IPS-15b (cell line): Measurements from ENCODE around the gene USP17L21.
"Not testable (repeated sequence)": the region's sequence is repeated elsewhere in the genome, so short reads cannot be mapped to it uniquely, and the experiment has no call there.

Source experiments
- H3K27me3 ChIP-seq: one replicate; pipeline ENCODE4 v1.6.1; 2013; ENCODE audit warnings: low read length; ENCODE audit not compliant: control insufficient read depth, insufficient read depth
- H3K36me3 ChIP-seq: one replicate; pipeline ENCODE4 v1.6.1; 2013; ENCODE audit warnings: low read length; ENCODE audit not compliant: control insufficient read depth, insufficient read depth
- H3K4me1 ChIP-seq: one replicate; pipeline ENCODE4 v1.6.1; 2013; ENCODE audit warnings: mild to moderate bottlenecking, low read length; ENCODE audit not compliant: control insufficient read depth, insufficient read depth
- H3K4me3 ChIP-seq: one replicate; pipeline ENCODE4 v1.5.1; 2013; ENCODE audit warnings: low read depth, low read length
- H3K9ac ChIP-seq: one replicate; pipeline ENCODE4 v1.6.1; 2013; ENCODE audit warnings: low read depth, mild to moderate bottlenecking, low read length
- H3K9me3 ChIP-seq: one replicate; pipeline ENCODE4 v1.6.1; 2013; ENCODE audit warnings: mild to moderate bottlenecking, low read length; ENCODE audit not compliant: control insufficient read depth, insufficient read depth

Gene USP17L21

GRCh38 chr4:9262572-9262971, at the start of gene USP17L21:
USP17L21 (plus strand) TSS chr4:9262872; CDS start chr4:9262872, 0 bp downstream.
- not testable (repeated sequence) for H3K9me3 ChIP-seq, H3K9ac ChIP-seq, H3K4me1 ChIP-seq, H3K4me3 ChIP-seq, H3K27me3 ChIP-seq, H3K36me3 ChIP-seq

GRCh38 chr4:9214701-9215100, 48.0 kb upstream of the USP17L21 start:
- H3K9ac ChIP-seq, H3K4me1 ChIP-seq, H3K36me3 ChIP-seq, H3K4me3 ChIP-seq, H3K9me3 ChIP-seq, H3K27me3 ChIP-seq: not testable (repeated sequence)

GRCh38 chr4:9215105-9215504, 47.6 kb upstream of the USP17L21 start, which contains the start of gene USP17L11:
USP17L11 (plus strand) TSS chr4:9215405; CDS start chr4:9215405, 0 bp downstream.
- H3K4me1 ChIP-seq, H3K27me3 ChIP-seq, H3K4me3 ChIP-seq, H3K36me3 ChIP-seq, H3K9ac ChIP-seq, H3K9me3 ChIP-seq: not testable (repeated sequence)

GRCh38 chr4:9219852-9220251, 42.8 kb upstream of the USP17L21 start, which contains the start of gene USP17L12:
USP17L12 (plus strand) TSS chr4:9220152; CDS start chr4:9220152, 0 bp downstream.
- not testable (repeated sequence) for H3K4me3 ChIP-seq, H3K36me3 ChIP-seq, H3K27me3 ChIP-seq, H3K9ac ChIP-seq, H3K9me3 ChIP-seq, H3K4me1 ChIP-seq

GRCh38 chr4:9224596-9224995, 38.1 kb upstream of the USP17L21 start, which contains the start of gene USP17L13:
USP17L13 (plus strand) TSS chr4:9224896; CDS start chr4:9224896, 0 bp downstream.
- not testable (repeated sequence) for H3K4me1 ChIP-seq, H3K9me3 ChIP-seq, H3K27me3 ChIP-seq, H3K9ac ChIP-seq, H3K36me3 ChIP-seq, H3K4me3 ChIP-seq

GRCh38 chr4:9230249-9230648, 32.4 kb upstream of the USP17L21 start:
- not testable (repeated sequence) for H3K4me3 ChIP-seq, H3K9ac ChIP-seq, H3K27me3 ChIP-seq, H3K4me1 ChIP-seq, H3K9me3 ChIP-seq, H3K36me3 ChIP-seq

GRCh38 chr4:9234085-9234484, 28.6 kb upstream of the USP17L21 start, which contains the start of gene USP17L15:
USP17L15 (plus strand) TSS chr4:9234385; CDS start chr4:9234385, 0 bp downstream.
- H3K4me3 ChIP-seq, H3K9me3 ChIP-seq: not testable (repeated sequence)

GRCh38 chr4:9238461-9238860, 24.2 kb upstream of the USP17L21 start:
- not testable (repeated sequence) for H3K27me3 ChIP-seq, H3K9ac ChIP-seq, H3K36me3 ChIP-seq, H3K4me1 ChIP-seq, H3K9me3 ChIP-seq, H3K4me3 ChIP-seq

More at GRCh38 chr4:9234085-9234484, 28.6 kb upstream of the USP17L21 start, which contains the start of gene USP17L15:
- not testable (repeated sequence) for H3K9ac ChIP-seq, H3K36me3 ChIP-seq, H3K4me1 ChIP-seq, H3K27me3 ChIP-seq

GRCh38 chr4:9243579-9243978, 19.1 kb upstream of the USP17L21 start, which contains the start of gene USP17L17:
USP17L17 (plus strand) TSS chr4:9243879; CDS start chr4:9243879, 0 bp downstream.
- H3K4me1 ChIP-seq, H3K27me3 ChIP-seq, H3K36me3 ChIP-seq, H3K4me3 ChIP-seq, H3K9me3 ChIP-seq, H3K9ac ChIP-seq: not testable (repeated sequence)

GRCh38 chr4:9247953-9248680, 14.6 kb upstream of the USP17L21 start, which contains the start of gene USP17L18:
USP17L18 (plus strand) TSS chr4:9248630; CDS start chr4:9248630, 0 bp downstream.
- H3K4me1 ChIP-seq, H3K36me3 ChIP-seq, H3K9ac ChIP-seq, H3K27me3 ChIP-seq, H3K9me3 ChIP-seq, H3K4me3 ChIP-seq: not testable (repeated sequence)

GRCh38 chr4:9253078-9253477, 9.6 kb upstream of the USP17L21 start, which contains the start of gene USP17L19:
USP17L19 (plus strand) TSS chr4:9253378; CDS start chr4:9253378, 0 bp downstream.
- H3K9me3 ChIP-seq, H3K4me1 ChIP-seq: not testable (repeated sequence)

GRCh38 chr4:9257824-9258223, 4.8 kb upstream of the USP17L21 start, which contains the start of gene USP17L20:
USP17L20 (plus strand) TSS chr4:9258124; CDS start chr4:9258124, 0 bp downstream.
- H3K9ac ChIP-seq, H3K9me3 ChIP-seq, H3K27me3 ChIP-seq, H3K4me3 ChIP-seq, H3K4me1 ChIP-seq, H3K36me3 ChIP-seq: not testable (repeated sequence)

More at GRCh38 chr4:9253078-9253477, 9.6 kb upstream of the USP17L21 start, which contains the start of gene USP17L19:
- not testable (repeated sequence) for H3K36me3 ChIP-seq, H3K27me3 ChIP-seq, H3K9ac ChIP-seq, H3K4me3 ChIP-seq
